Measurements from ENCODE around the gene PRKCA. TPM values are rescaled to one million over a fixed set of nuclear protein-coding genes. Genes with fewer than 3 reads are reported as not detected.

The PRKCA gene
- total and polyA plus RNA-seq, 2 experiments from 2014 or later = 6.4 to 35.4 TPM

GRCh38 chr17:66751771-66752170 is 449.4 kb downstream of the PRKCA start:
- TF ChIP-seq REST (IDR thresholded peaks at IDR 0.05; ENCODE audit: unreplicated experiment) (no peak), POLR2AphosphoS5 (IDR thresholded peaks at IDR 0.05; ENCODE audit: low read depth) (no peak), CREB1 (CRISPR knock-in tag; IDR thresholded peaks at IDR 0.05; ENCODE audit: low read depth) (no peak), CTCF (conservative IDR thresholded peaks at IDR 0.05; ENCODE audit: low read depth in 2 of 2) (no peak), JUNB (IDR thresholded peaks at IDR 0.05; ENCODE audit: unreplicated experiment) (no peak), STAT1 (IDR thresholded peaks at IDR 0.05; ENCODE audit: unreplicated experiment) (no peak), ETS1 (IDR thresholded peaks at IDR 0.05) (no peak), ZNF462 (CRISPR knock-in tag; IDR thresholded peaks at IDR 0.05) (no peak)
- H2AFZ ChIP-seq = no peak overlapping the region
- no peaks in the 10 kb centered on the region for H4K20me1 ChIP-seq (replicated peaks; ENCODE audit: insufficient read depth)
- Mint-ChIP-seq H3K27ac (no peak overlapping the region), H3K36me3 (ENCODE audit: low read depth) (no peaks in the 10 kb centered on the region; the same call in 2 of the 3 replicates), H3K27me3 (ENCODE audit: insufficient read depth, low read depth, poor library complexity) (peaks cover 9% of the 10 kb centered on the region), H3K4me3 (no peak overlapping the region), H3K9me3 (no peaks in the 10 kb centered on the region), H3K4me1 (peaks cover 9% of the 10 kb centered on the region)
- H3K4me1 ChIP-seq (ENCODE audit: insufficient read depth) = peaks cover 5% of the 10 kb centered on the region; the same call in 1 of the 2 replicates
- no peak for DNase-seq (ENCODE audit: low spot score)
- no peak overlapping the region for H3K4me2 ChIP-seq
- H3K36me3 ChIP-seq (ENCODE audit: insufficient read depth) = no peaks in the 10 kb centered on the region
- no peaks in the 10 kb centered on the region for H3K79me2 ChIP-seq (replicated peaks; ENCODE audit: insufficient read depth)
- H3K9me2 ChIP-seq (ENCODE audit: insufficient read depth) = no peaks in the 10 kb centered on the region
- no peak overlapping the region for H3K4me3 ChIP-seq
- H3K27me3 ChIP-seq (ENCODE audit: insufficient read depth) = no peaks in the 10 kb centered on the region
- H3K27ac ChIP-seq (ENCODE audit: low read depth) = no peak overlapping the region
- H3F3A ChIP-seq (replicated peaks; ENCODE audit: low read depth) = no peaks in the 10 kb centered on the region
- ATAC-seq = no peak
